ENCODE results near the gene FAM8A1. TPM values are rescaled to one million over a fixed set of nuclear protein-coding genes. Genes with fewer than 3 reads are reported as not detected.
A peak's percentile ranks its signal among the peaks of the same experiment; 100 is the strongest.

FAM8A1 gene
- total and polyA plus RNA-seq, 2 of the 13 experiments (the other 11 are each of a cell fraction or from before 2014, with no cell fraction given) = 30.5 to 34.3 TPM

DNA sequence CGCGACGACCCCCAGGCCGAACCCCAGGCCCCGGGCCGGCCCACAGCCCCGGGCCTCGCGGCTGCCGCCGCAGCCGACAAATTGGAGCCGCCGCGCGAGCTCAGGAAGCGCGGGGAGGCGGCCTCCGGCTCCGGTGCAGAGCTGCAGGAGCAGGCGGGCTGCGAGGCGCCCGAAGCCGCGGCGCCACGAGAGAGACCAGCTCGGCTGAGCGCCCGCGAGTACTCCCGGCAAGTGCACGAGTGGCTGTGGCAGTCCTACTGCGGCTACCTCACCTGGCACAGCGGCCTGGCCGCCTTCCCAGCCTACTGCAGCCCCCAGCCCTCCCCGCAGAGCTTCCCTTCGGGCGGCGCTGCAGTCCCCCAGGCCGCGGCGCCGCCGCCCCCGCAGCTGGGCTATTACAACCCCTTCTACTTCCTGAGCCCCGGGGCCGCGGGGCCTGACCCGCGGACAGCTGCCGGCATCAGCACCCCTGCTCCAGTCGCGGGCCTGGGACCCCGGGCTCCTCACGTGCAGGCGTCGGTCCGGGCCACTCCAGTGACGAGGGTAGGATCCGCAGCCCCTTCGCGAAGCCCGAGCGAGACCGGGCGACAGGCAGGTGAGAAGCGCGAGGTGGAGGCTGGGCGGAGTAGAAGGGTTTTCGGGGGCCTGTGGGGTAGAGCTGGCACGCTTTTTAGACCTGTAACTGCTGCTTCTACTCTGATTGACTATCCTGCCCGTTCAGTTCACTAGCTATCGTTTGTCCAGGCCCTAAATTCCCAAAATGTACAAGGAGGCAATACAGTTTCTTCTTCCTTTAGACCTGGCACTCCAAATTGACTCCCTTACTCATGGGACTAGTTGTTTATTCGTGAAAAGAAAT lies 654 bp downstream of the FAM8A1 start (continued):
- 0 out of 2 replicates have a peak, but pooled peaks have one; percentile 66 for TF ChIP-seq ZSCAN9 (CRISPR knock-in tag; IDR thresholded peaks at IDR 0.05; ENCODE audit: borderline replicate concordance)
- TF ChIP-seq ISL2 (CRISPR knock-in tag; IDR thresholded peaks at IDR 0.05) = peak; percentile 9; the same call in 1 of the 2 replicates
- TF ChIP-seq ZNF44 (CRISPR knock-in tag; IDR thresholded peaks at IDR 0.05) = 0 out of 2 replicates have a peak, but pooled peaks have one; percentile 36
- peak; percentile 60; the same call in 1 of the 2 replicates for TF ChIP-seq ZNF574 (CRISPR knock-in tag; IDR thresholded peaks at IDR 0.05)
- TF ChIP-seq MYC (CRISPR knock-in tag; IDR thresholded peaks at IDR 0.05; ENCODE audit: borderline replicate concordance) = peak; percentile 54; the same call in 1 of the 2 replicates
- peak; percentile 78; the same call in 1 of the 2 replicates for TF ChIP-seq NFAT5 (CRISPR knock-in tag; IDR thresholded peaks at IDR 0.05)
- TF ChIP-seq ZNF572 (CRISPR knock-in tag; IDR thresholded peaks at IDR 0.05) = 0 out of 2 replicates have a peak, but pooled peaks have one; percentile 37
- peak; percentile 16 for TF ChIP-seq U2AF1 (optimal IDR thresholded peaks at IDR 0.05; ENCODE audit: low read depth, low read length)
- TF ChIP-seq ZNF20 (CRISPR knock-in tag; IDR thresholded peaks at IDR 0.05) = no peak
- TF ChIP-seq, protein P1, sequence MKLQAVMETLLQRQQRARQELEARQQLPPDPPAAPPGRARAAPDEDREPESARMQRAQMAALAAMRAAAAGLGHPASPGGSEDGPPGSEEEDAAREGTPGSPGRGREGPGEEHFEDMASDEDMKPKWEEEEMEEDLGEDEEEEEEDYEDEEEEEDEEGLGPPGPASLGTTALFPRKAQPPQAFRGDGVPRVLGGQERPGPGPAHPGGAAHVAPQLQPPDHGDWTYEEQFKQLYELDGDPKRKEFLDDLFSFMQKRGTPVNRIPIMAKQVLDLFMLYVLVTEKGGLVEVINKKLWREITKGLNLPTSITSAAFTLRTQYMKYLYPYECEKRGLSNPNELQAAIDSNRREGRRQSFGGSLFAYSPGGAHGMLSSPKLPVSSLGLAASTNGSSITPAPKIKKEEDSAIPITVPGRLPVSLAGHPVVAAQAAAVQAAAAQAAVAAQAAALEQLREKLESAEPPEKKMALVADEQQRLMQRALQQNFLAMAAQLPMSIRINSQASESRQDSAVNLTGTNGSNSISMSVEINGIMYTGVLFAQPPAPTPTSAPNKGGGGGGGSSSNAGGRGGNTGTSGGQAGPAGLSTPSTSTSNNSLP (IDR thresholded peaks at IDR 0.05; ENCODE audit: low read depth, low read length) = no peak
- TF ChIP-seq ZNF484 (CRISPR knock-in tag; IDR thresholded peaks at IDR 0.05; ENCODE audit: borderline replicate concordance, low read depth) = no peak
- TF ChIP-seq, protein P2, sequence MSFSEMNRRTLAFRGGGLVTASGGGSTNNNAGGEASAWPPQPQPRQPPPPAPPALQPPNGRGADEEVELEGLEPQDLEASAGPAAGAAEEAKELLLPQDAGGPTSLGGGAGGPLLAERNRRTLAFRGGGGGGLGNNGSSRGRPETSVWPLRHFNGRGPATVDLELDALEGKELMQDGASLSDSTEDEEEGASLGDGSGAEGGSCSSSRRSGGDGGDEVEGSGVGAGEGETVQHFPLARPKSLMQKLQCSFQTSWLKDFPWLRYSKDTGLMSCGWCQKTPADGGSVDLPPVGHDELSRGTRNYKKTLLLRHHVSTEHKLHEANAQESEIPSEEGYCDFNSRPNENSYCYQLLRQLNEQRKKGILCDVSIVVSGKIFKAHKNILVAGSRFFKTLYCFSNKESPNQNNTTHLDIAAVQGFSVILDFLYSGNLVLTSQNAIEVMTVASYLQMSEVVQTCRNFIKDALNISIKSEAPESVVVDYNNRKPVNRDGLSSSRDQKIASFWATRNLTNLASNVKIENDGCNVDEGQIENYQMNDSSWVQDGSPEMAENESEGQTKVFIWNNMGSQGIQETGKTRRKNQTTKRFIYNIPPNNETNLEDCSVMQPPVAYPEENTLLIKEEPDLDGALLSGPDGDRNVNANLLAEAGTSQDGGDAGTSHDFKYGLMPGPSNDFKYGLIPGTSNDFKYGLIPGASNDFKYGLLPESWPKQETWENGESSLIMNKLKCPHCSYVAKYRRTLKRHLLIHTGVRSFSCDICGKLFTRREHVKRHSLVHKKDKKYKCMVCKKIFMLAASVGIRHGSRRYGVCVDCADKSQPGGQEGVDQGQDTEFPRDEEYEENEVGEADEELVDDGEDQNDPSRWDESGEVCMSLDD (CRISPR knock-in tag; IDR thresholded peaks at IDR 0.05; ENCODE audit: borderline replicate concordance) = peak; percentile 41; the same call in 1 of the 2 replicates
